HG03159 (cell line): ENCODE results near the gene RBL1.
"Not testable (repeated sequence)": the region's sequence is repeated elsewhere in the genome, so short reads cannot be mapped to it uniquely, and the experiment has no call there.

Experiments
- ATAC-seq: cut with Tn5 transposase; IDR thresholded peaks from one replicate; pipeline ENCODE4 v1.9.1; 2021; ENCODE audit warnings: mild to moderate bottlenecking, moderate library complexity; ENCODE audit not compliant: unreplicated experiment

The RBL1 gene

DNA sequence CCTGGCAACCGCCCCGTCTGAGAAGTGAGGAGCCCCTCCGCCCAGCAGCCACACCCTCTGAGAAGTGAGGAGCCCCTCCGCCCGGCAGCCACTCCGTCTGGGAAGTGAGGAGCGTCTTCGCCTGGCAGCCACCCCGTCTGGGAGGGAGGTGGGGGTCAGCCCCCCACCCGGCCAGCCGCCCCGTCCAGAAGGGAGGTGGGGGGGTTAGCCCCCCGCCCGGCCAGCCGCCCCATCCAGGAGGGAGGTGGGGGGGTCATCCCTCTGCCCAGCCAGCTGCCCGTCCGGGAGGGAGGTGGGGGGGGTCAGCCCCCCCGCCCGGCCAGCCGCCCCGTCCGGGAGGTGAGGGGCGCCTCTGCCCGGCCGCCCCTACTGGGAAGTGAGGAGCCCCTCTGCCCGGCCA, 95.6 kb downstream of the RBL1 start:
- ATAC-seq: not testable (repeated sequence)

DNA sequence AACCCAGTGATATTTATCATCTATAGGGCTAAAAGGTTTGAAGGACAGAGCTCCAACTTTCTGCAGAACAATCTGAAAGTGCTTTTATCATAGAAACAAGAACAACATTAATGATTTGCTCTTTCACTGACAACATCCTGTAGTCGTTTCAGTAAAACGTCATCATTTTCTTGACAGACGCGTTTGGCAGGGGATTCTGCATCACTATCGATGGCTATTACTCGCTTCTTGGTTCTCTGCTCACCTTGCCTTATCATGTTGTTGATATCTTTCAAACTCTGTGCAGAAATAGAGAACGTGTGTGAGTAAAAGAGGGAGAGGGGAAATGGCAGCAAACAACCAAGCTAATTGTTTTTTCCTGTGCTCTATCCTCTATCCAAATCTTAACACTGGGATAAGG, 97.1 kb downstream of the RBL1 start:
- ATAC-seq: no peak

DNA sequence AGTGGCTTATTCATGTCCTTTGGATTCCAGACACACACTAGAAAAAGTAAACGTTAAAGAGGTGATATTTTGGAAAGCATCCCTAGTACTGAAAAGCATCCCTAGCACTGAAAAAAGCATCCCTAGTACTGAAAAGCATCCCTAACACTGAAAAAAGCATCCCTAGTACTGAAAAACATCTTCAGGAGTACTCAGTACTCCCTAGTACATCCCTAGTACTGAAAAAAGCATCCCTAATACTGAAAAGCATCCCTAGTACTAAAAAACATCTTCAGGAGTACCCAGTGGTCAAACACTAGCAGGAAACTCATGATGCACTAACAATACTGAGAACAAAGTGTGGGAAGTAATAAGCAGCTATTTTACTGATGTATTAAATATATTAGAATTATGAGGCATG, 98.7 kb downstream of the RBL1 start:
- ATAC-seq: no peak

DNA sequence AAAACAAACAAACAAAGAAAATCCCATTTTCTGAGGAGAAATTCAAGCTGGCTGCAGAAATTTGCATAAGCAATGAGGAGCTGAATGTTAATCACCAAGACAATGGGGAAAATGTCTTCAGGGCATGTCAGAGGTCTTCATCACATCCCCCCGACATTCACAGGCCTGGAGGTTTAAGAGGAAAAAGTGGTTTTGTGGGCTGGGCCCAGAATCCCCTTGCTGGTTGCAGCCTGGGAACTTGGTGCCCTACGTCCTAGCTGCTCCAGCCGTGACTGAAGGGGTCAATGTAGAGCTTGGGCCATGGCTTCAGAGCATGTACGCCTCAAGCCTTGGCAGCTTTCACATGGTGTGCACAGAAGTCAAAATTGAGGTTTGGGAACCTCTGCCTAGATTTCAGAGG, 101.6 kb downstream of the RBL1 start:
- ATAC-seq: not testable (repeated sequence)

DNA sequence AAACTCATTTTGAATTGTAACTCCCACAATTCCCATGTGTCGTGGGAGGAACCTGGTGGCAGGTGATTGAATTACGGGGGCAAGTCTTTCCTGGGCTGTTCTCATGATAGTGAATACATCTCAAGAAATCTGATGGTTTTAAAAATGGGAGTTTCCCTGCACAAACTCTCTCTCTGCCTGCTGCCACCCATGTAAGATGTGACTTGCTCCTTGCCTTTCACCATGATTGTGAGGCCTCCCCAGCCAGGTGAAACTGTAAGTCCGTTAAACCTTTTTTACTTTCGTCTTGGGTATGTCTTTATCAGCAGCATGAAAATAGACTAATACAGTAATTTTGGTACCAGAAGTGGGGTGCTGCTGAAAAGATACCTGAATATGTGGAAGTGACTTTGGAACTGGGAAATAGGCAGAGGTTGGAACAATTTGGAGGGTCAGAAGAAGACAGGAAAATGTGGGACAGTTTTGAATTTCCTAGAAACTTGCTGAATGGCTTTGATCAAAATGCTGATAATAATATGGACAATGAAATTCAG, 102.9 kb downstream of the RBL1 start:
- no peak for ATAC-seq

DNA sequence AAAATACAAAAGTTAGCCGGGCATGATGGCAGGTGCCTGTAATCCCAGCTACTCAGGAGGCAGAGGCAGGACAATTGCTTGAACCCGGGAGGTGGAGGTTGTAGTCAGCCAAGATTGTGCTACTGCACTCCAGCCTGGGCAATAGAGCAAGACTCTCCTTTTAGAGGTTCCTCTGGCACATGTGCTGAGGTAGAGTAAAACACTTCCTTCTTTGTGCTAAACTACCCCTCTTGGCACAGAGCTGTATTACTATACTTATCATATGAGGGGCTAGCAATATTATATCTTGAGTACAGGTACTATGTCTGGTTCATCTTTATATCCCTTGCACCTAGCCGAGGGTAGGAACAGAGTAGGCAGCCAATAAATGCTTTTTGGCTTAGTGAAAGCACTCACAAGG, 104.1 kb downstream of the RBL1 start:
- no peak for ATAC-seq

DNA sequence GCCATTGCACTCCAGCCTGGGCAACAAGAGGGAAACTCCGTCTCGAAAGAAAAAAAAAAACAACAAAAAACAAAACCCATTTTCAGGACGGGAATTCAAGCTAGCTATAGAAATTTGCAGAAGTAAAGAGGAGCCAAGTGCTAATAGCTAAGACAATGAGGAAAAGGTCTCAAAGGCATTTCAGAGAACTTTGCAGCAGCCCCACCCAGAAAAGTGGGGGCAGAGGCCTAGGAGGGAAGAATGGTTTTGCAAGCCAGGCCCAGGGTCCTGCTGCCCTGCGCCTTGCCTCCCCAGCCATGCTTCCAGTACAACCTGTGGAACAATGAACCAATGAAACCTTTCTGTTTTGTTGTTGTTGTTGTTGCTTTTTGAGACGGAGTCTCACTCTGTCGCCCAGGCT, 106.0 kb downstream of the RBL1 start:
- no peak for ATAC-seq

DNA sequence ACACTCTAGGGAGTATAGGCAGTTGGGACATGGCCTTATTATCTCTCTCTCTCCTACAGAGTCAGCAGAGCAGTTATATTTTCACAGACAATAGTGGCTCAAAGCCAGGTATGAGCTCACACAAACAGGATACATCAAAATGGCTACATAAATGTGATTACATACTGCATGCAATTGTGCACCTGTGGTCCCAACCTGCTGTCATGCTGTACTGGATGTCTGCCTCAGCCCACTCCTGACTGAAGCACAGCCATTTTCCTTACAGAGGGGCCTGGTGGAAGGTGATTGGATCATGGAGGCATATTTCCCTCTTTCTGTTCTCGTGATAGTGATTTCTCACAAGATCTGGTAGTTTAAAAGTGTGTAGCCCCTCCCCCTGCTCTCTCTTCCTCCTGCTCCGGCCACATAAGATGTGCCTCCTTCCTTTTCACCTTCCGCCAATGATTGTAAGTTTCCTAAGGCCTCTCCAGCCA, 107.3 kb downstream of the RBL1 start:
- no peak for ATAC-seq

DNA sequence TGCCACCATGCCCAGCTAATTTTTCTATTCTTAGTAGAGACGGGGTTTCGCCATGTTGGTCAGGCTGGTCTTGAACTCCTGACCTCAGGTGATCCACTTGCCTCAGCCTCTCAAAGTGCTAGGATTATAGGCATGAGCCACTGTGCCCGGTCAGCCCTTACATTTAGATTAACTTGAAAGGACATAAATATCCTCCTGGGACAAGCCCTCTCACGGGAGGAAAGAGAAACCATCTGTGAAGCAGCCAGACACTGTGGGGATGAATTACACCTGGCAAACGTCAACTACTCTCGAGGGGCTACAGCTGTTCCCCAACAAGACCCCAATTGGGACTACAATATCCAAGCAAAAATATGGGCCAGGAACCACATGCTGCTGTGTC, 111.5 kb downstream of the RBL1 start:
- no peak for ATAC-seq

DNA sequence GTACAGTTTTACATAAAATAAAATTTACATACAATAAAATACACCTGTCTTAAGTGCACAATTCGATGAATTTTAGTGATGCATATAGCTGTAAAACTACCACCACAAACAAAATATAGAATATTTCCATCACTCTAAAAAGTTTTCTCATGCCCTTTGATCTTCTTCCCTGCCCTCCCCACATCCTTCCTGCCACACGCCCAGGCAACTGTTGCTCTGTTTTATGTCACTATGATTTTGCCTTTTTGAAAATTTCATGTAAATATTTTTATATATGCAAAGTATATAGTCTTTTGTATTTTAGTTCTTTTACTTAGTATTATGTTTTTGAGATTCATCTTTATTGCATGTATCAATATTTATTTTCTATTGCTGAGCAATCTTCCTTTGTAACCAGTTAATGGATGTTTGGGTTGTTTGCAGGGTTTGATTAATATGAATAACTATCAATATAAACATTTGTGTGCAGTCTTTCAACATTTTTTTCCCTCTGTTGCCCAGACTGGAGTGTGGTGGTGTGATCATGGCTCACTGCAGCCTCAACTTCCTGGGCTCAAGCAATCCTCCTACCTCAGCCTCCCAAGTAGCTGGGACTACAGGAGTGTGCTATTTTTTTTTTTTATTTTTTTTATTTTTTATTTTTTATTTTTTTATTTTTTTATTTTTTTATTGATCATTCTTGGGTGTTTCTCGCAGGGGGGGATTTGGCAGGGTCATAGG, 120.5 kb downstream of the RBL1 start:
- no peak for ATAC-seq

DNA sequence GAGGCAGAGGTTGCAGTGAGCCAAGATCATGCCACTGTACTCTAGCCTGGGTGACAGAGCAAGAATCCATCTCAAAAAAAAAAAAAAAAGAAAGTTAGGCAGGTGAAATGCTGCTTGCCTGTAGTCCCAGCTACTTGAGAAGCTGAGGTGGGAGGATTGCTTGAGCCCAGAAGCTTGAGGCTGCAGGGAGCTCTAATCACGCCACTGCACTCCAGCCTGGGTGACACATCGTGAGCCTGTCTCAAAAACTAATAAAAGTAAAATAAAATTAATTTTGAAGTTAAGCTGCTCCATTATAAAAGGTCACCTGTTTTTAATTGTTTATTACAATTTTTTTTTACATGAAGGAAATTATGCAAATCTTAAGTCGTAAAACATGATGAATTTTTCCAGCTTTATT, 121.1 kb downstream of the RBL1 start:
- ATAC-seq: no peak

DNA sequence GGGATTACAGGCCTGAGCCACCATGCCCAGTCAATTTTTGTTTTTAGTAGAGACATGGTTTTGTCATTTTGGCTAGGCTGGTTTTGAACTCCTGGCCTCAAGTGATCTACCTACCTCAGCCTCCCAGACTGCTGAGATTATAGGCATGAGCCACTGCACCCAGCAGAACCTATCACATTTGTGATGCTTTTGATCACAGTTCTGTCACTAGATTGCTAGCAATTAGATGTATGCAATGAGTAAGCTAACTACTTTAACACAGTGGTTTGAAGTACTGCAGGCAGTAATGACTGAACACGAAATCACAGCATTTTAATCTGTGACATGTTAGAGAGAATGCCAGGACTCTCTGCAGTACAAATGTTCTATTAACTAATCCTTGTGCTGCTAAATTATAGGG, 124.7 kb downstream of the RBL1 start:
- no peak for ATAC-seq

DNA sequence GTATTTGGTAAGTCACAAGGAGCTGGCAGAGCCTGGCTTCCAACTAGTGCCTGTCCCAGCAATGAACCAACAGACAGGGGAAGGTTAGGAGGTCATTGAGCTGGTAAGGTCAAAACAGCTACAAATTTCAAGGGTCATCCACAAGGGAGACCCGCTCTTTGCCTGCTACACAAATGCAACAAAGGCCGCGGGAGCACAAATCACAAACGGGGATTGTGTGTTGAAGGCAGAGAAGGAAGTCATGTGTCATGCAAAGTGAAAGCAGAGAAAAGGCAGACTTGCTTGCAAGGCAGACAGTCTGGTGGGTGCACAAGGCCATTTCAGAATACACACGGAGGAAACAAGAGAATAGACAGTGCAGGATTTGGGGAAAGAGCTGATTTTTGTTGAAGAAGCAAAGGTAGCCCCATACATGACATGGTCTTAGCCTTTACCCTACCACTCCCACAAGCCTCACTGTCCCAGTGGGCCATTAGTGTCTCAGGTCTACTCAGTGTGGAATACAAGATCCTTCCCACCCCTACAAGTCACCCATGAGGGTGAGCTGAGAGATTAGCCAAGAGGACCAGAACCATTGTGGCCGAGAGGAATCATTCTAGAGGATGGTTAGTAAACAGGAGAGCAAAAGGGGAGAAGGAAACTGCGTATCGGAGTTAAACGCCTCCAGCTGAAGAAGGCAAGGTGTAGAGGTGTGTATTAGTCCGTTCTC, 126.2 kb downstream of the RBL1 start:
- no peak for ATAC-seq

DNA sequence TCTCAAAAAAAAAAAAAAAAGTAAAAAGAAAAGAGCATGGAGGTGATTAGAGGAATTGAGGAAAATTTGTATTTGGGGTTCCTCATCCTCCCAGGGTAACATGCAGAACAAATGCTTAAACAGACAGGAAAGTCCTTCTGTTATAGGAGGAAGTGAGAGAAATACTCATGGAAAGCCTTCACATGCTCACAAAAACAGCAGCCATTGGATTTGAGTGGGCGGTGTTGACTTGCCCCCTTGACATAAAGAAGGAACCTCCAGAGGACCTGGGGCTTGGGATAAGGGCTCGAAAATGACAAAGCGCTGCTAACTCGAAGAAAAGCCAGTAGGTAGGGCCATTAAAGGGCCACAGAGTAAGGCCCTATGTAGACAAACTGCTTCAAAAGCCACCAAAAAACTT, 126.7 kb downstream of the RBL1 start:
- ATAC-seq: no peak

DNA sequence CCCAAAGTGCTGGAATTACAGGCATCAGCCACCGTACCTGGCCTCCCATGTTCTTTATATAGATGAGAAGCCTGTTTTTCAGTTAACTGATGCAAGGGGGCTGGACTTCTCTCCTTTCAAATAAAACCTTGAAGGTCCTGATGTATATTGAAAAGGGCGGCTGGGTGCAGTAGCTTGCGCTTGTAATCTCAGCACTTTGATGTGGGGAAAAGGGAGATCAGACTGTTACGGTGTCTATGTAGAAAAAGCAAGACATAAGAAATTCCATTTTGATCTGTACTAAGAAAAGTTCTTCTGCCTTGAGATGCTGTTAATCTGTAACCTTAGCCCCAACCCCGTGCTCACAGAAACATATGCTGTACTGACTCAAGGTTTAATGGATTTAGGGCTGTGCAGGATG, 128.2 kb downstream of the RBL1 start:
- no peak for ATAC-seq

DNA sequence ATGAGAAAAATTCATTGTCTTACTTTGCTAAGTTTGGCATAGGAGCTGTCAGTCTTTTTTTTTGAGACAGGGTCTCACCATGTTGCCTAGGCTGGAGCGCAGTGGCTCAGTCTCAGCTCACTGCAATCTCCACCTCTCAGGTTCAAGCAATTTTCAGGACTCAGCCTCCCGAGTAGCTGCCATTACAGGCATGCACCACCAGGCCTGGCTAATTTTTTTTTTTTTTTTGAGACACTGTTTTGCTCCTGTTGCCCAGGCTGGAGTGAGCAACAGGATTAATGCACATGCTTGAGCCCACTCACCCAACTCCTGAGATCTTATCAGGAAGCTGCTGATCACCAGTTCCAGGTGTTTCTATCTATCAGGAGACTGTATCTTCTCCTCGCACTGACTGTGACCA, 128.8 kb downstream of the RBL1 start:
- not testable (repeated sequence) for ATAC-seq

DNA sequence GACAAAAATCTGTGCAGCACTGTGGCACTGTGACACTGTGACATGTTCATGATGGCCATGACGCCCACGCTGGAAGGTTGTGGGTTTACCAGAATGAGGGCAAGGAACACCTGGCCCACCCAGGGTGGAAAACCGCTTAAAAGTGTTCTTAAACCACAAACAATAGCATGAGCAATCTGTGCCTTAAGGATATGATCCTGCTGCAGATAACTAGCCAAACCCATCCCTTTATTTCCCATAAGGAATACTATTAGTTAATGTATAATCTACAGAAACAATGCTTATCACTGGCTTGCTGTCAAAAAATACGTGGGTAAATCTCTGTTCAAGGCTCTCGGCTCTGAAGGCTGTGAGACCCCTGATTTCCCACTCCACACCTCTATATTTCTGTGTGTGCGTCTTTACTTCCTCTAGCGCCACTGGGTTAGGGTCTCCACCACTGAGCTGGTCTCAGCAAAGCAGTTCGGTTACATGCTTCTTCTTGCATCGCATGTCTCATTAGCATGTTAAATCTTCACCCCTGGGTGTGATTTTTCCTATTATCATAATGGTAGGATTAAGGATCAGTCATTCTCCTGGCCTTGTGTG, 133.3 kb downstream of the RBL1 start:
- not testable (repeated sequence) for ATAC-seq

DNA sequence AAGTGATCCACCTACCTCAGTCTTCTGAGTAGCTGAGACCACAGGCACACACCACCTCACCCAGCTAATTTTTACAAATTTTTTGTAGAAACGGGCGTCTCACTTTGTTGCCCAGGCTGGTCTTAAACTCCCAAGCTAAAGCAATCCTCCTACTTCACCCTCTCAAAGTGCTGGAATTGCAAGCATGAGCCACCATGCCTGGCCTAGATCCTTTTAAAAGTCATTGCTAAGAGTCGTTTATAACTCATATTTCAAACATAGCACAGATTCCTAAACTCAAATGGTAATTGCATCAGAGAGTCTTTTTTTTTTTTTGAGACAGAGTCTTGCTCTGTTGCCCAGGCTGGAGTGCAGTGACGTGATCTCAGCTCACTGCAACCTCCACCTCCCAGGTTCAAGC, 136.6 kb downstream of the RBL1 start:
- no peak for ATAC-seq

DNA sequence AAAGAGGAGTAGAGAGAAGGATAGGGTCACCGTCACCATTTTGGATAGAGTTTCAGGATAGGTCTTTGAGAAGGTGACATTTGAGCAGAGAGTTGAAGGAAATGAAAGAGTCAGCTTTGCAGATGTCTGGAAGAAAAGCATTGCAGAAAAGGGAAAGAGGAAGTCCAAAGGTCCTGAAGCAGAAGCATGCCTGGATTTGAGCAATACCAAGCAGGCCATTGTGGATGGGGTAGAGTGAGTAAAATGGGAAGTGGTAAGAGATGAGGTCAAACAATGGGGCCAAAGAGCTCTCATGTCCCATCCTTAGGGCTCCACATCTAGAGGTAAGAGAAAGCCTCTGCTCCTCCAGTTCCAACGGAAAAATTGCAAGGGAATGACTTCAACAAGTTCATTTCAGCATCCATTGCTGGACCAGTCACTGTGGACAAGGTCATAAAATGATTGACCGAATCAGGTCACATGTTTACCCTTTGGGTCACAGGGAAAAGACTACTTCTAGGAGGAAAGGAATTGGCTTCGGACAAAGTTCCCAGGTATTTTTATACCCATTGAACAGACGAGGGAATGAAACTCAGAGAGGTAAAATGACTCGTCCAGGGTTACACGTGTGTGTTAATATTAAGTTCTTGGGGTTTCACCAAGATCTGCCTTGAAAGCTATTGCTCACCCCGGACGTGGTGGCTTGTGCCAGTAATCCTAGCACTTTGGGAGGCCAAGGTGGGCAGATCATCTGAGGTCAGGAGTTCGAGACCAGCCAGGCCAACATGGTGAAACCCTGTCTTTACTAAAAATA, 137.7 kb downstream of the RBL1 start:
- ATAC-seq: no peak

DNA sequence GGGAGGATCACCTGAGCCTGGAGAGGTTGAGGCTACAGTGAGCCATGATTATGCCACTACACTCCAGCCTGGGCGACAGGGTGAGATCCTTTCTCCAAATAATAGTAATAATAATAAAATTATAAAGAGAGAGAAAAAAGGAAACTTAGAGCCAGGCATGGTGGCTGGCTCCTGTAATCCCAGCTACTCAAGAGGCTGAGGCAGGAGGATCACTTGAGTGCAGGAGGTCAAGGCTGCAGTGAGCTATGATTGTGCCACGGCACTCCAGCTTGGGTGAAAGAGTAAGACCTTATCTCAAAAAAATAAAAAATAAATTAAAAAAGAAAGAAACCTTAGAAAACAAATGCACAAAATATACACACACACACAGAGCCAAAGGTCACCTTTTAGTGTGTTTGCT, 139.1 kb downstream of the RBL1 start:
- no peak for ATAC-seq

DNA sequence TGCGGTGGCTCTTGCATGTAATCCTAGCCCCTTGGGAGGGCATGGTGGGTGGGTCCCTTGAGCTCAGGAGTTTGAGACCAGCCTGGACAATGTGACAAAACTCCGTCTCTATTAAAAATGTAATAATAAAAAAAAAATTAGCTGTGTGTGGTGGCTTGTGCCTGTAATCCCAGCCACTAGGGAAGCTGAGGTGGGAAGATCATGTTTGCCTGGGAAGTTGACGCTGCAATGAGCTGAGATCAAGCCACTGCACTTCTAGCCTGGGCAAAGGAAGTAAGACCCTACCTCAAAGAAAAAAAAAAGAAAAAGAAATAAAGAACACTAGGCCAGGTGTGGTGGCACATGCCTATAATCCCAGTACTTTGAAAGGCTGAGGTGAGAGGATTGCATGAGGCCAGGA, 139.8 kb downstream of the RBL1 start:
- no peak for ATAC-seq
